Uterus (tissue), 4 donors: ENCODE results near the gene U2SURP. TPM values are rescaled to one million over a fixed set of nuclear protein-coding genes. Genes with fewer than 3 reads are reported as not detected.

Experiments used
- DNase-seq, 2 donors: peaks; one replicate each; pipeline ENCODE4 v3.0.0-alpha.2; 2019 to 2020
- H3K27ac ChIP-seq, 2 donors: fragments of 200-600 bp; sonication (generic); 1 replicate in 1 of 2; 2 replicates in 1 of 2; pipeline ENCODE4 v1.5.1; 2016 to 2018
- H3K27me3 ChIP-seq, 2 donors: fragments of 200-600 bp; sonication (generic); one replicate each; pipeline ENCODE4 v1.5.1; 2018 to 2019; ENCODE audit warnings: control low read depth in 1 of 2
- H3K36me3 ChIP-seq, 2 donors: fragments of 200-600 bp; sonication (generic); one replicate each; pipeline ENCODE4 v1.5.1; 2019; ENCODE audit warnings: control low read depth in 1 of 2
- H3K4me1 ChIP-seq, 2 donors: fragments of 200-600 bp; sonication (generic); one replicate each; pipeline ENCODE4 v1.5.1; 2018 to 2019; ENCODE audit warnings: control low read depth in 1 of 2
- H3K4me3 ChIP-seq, 2 donors: fragments of 200-600 bp; sonication (generic); 1 replicate in 1 of 2; 2 replicates in 1 of 2; pipeline ENCODE4 v1.5.1; 2018 to 2019; ENCODE audit warnings: mild to moderate bottlenecking in 1 of 2
- H3K9me3 ChIP-seq, 2 donors: fragments of 200-600 bp; sonication (generic); one replicate each; pipeline ENCODE4 v1.5.1; 2019; ENCODE audit warnings: control low read depth in 1 of 2
- CTCF ChIP-seq, 4 experiments: fragments of 200-600 bp in 2 of 4; fragments of 450-650 bp in 2 of 4; sonication (generic) in 2 of 4; IDR thresholded peaks; one replicate each; pipeline ENCODE4 v1.5.1; 2016 to 2019; ENCODE audit warnings: antibody characterized with exemption in 4 of 4, mild to moderate bottlenecking in 2 of 4, moderate library complexity in 1 of 4
- POLR2A ChIP-seq, 2 donors: fragments of 450-650 bp; IDR thresholded peaks; one replicate each; pipeline ENCODE4 v1.6.1; 2016; ENCODE audit warnings: antibody characterized with exemption in 2 of 2, mild to moderate bottlenecking in 1 of 2, moderate library complexity in 1 of 2
- intact Hi-C: fragments of 100-400 bp; cut with DNase I; formaldehyde crosslinking; loops from one replicate; pipeline ENCODE4 v1.15.1; 2023; ENCODE audit warnings: low total_unique reads
- total RNA-seq, 4 donors: library from RNA; depleted of rRNA in 3 of 4; stranded (reverse); fragments of >200 nt in 3 of 4; gene quantifications; one replicate each; pipeline versions ENCODE4 v1.1.0 to v1.2.4, GENCODE V29; 2014 to 2023
- donor health status: DM: yes; HTN: yes; CAD: no.

U2SURP gene
- total RNA-seq, 4 donors from 2014 or later: 43.3 to 178 (median 87.2) TPM

- DNase-seq: no peak
These were observed 34.3 kb downstream of the U2SURP start for GRCh38 chr3:143035466-143036211.

GRCh38 chr3:143036557-143036956 lies 35.2 kb downstream of the U2SURP start:
- no peak overlapping the region for H3K27ac ChIP-seq
- no peak for TF ChIP-seq POLR2A (IDR thresholded peaks at IDR 0.05)
- TF ChIP-seq CTCF (IDR thresholded peaks at IDR 0.05): no peak
- no peaks in the 10 kb centered on the region for H3K27me3 ChIP-seq
- no peaks in the 10 kb centered on the region for H3K36me3 ChIP-seq
- H3K9me3 ChIP-seq: no peaks in the 10 kb centered on the region
- intact Hi-C loops: no loop called here
- no peak overlapping the region for H3K4me3 ChIP-seq
- DNase-seq: no peak
- no peaks in the 10 kb centered on the region for H3K4me1 ChIP-seq

More at GRCh38 chr3:143035466-143036211, 34.3 kb downstream of the U2SURP start:
- H3K9me3 ChIP-seq: no peaks in the 10 kb centered on the region
- no peak overlapping the region for H3K27ac ChIP-seq
- no peak for TF ChIP-seq POLR2A (IDR thresholded peaks at IDR 0.05)
- no peak for TF ChIP-seq CTCF (IDR thresholded peaks at IDR 0.05)
- no peaks in the 10 kb centered on the region for H3K27me3 ChIP-seq
- no peak overlapping the region for H3K4me3 ChIP-seq
- no peaks in the 10 kb centered on the region for H3K4me1 ChIP-seq
- intact Hi-C loops: no loop called here
- no peaks in the 10 kb centered on the region for H3K36me3 ChIP-seq

GRCh38 chr3:143037867-143038266 lies 36.5 kb downstream of the U2SURP start:
- H3K4me1 ChIP-seq: no peaks in the 10 kb centered on the region
- TF ChIP-seq POLR2A (IDR thresholded peaks at IDR 0.05) (no peak), CTCF (IDR thresholded peaks at IDR 0.05) (no peak)

GRCh38 chr3:143040261-143040879 lies 39.0 kb downstream of the U2SURP start:
- TF ChIP-seq POLR2A (IDR thresholded peaks at IDR 0.05) (no peak), CTCF (IDR thresholded peaks at IDR 0.05) (no peak)
- H3K9me3 ChIP-seq: no peaks in the 10 kb centered on the region
- DNase-seq: no peak
- H3K36me3 ChIP-seq: no peaks in the 10 kb centered on the region
- no peak overlapping the region for H3K4me3 ChIP-seq
- H3K4me1 ChIP-seq: no peaks in the 10 kb centered on the region
- no peaks in the 10 kb centered on the region for H3K27me3 ChIP-seq
- no peak overlapping the region for H3K27ac ChIP-seq
- intact Hi-C loops: no loop called here

More at GRCh38 chr3:143037867-143038266, 36.5 kb downstream of the U2SURP start:
- intact Hi-C loops: no loop called here
- Histone ChIP-seq H3K27me3 (no peaks in the 10 kb centered on the region), H3K9me3 (no peaks in the 10 kb centered on the region), H3K4me3 (no peak overlapping the region), H3K27ac (no peak overlapping the region), H3K36me3 (no peaks in the 10 kb centered on the region)
- no peak for DNase-seq

DNA sequence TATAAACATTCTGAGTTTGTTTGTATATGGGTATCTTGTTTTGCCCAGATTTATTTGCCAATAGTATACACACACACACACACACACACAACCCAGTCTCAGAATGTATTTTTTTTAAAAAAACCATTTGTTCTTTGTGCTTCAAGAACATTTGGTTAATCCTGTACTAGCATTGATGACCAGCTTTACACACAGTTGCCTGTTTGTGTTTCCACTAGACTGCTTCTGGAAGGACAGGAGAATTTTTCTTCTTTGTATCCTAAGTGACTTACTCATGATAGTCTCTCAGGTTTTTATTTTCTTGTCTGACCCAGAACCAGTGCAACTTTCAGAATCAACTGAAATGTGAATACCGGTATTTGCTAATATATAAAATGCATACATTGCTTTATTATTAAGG lies 40.5 kb downstream of the U2SURP start:
- no peak overlapping the region for H3K27ac ChIP-seq
- TF ChIP-seq CTCF (IDR thresholded peaks at IDR 0.05) (no peak), POLR2A (IDR thresholded peaks at IDR 0.05) (no peak)
- H3K4me1 ChIP-seq: no peaks in the 10 kb centered on the region
- H3K36me3 ChIP-seq: no peaks in the 10 kb centered on the region
- no peaks in the 10 kb centered on the region for H3K27me3 ChIP-seq
- no peaks in the 10 kb centered on the region for H3K9me3 ChIP-seq
- intact Hi-C loops: no loop called here
- no peak overlapping the region for H3K4me3 ChIP-seq
- no peak for DNase-seq
